ENCODE data around the gene TCP10L.

The TCP10L gene

GRCh38 chr21:32608851-32609250 lies 23.5 kb upstream of the TCP10L start:
- H3K27me3 ChIP-seq (ENCODE audit: insufficient read depth, poor library complexity, severe bottlenecking): no peaks in the 10 kb centered on the region

GRCh38 chr21:32605469-32605868 lies 20.1 kb upstream of the TCP10L start:
- H3K4me3 ChIP-seq (replicated peaks; ENCODE audit: insufficient read depth, low read length): no peak overlapping the region
- TF ChIP-seq GABPA (IDR thresholded peaks at IDR 0.05; ENCODE audit: low read depth): no peak
- no peak for TF ChIP-seq REST (IDR thresholded peaks at IDR 0.05; ENCODE audit: insufficient replicate concordance, low read depth)
- no peak for TF ChIP-seq CTCF (IDR thresholded peaks at IDR 0.05; ENCODE audit: insufficient read depth, low read length)
- no peak for TF ChIP-seq SPI1 (IDR thresholded peaks at IDR 0.05; ENCODE audit: borderline replicate concordance, low read depth)
- TF ChIP-seq POLR2AphosphoS5 (IDR thresholded peaks at IDR 0.05; ENCODE audit: low read depth): no peak
- no peak for DNase-seq (ENCODE audit: low read depth in 1 of 2, low spot score in 1 of 2)
- H3K27me3 ChIP-seq (ENCODE audit: insufficient read depth, poor library complexity, severe bottlenecking): no peaks in the 10 kb centered on the region
- no peak overlapping the region for H3K27ac ChIP-seq (replicated peaks)

More at GRCh38 chr21:32608851-32609250, 23.5 kb upstream of the TCP10L start:
- Histone ChIP-seq H3K27ac (replicated peaks) (no peak overlapping the region), H3K4me3 (replicated peaks; ENCODE audit: insufficient read depth, low read length) (no peak overlapping the region)
- no peak for DNase-seq (ENCODE audit: low read depth in 1 of 2, low spot score in 1 of 2)
- TF ChIP-seq POLR2AphosphoS5 (IDR thresholded peaks at IDR 0.05; ENCODE audit: low read depth): no peak
- TF ChIP-seq CTCF (IDR thresholded peaks at IDR 0.05; ENCODE audit: insufficient read depth, low read length): no peak

- H3K4me3 ChIP-seq (replicated peaks; ENCODE audit: insufficient read depth, low read length): no peak overlapping the region
- H3K27me3 ChIP-seq (ENCODE audit: insufficient read depth, poor library complexity, severe bottlenecking): no peaks in the 10 kb centered on the region
- TF ChIP-seq GABPA (IDR thresholded peaks at IDR 0.05; ENCODE audit: low read depth) (no peak), SPI1 (IDR thresholded peaks at IDR 0.05; ENCODE audit: borderline replicate concordance, low read depth) (no peak), POLR2AphosphoS5 (IDR thresholded peaks at IDR 0.05; ENCODE audit: low read depth) (no peak)
- no peak overlapping the region for H3K27ac ChIP-seq (replicated peaks)
- DNase-seq (ENCODE audit: low read depth in 1 of 2, low spot score in 1 of 2): no peak
These were observed 19.1 kb upstream of the TCP10L start for GRCh38 chr21:32604464-32604863.

GRCh38 chr21:32603131-32603530 lies 17.8 kb upstream of the TCP10L start:
- Histone ChIP-seq H3K4me3 (replicated peaks; ENCODE audit: insufficient read depth, low read length) (no peak overlapping the region), H3K27me3 (ENCODE audit: insufficient read depth, poor library complexity, severe bottlenecking) (no peaks in the 10 kb centered on the region), H3K27ac (replicated peaks) (no peak overlapping the region)
- no peak for DNase-seq (ENCODE audit: low read depth in 1 of 2, low spot score in 1 of 2)
- TF ChIP-seq CTCF (IDR thresholded peaks at IDR 0.05; ENCODE audit: insufficient read depth, low read length) (no peak), POLR2AphosphoS5 (IDR thresholded peaks at IDR 0.05; ENCODE audit: low read depth) (no peak), SPI1 (IDR thresholded peaks at IDR 0.05; ENCODE audit: borderline replicate concordance, low read depth) (no peak), REST (IDR thresholded peaks at IDR 0.05; ENCODE audit: insufficient replicate concordance, low read depth) (no peak), GABPA (IDR thresholded peaks at IDR 0.05; ENCODE audit: low read depth) (no peak)
